Cardiac muscle cell (in vitro differentiated cells and primary cell): ENCODE results near the gene CDKN2D. TPM values are rescaled to one million over a fixed set of nuclear protein-coding genes. Genes with fewer than 3 reads are reported as not detected.
"Not testable (repeated sequence)": the region's sequence is repeated elsewhere in the genome, so short reads cannot be mapped to it uniquely, and the experiment has no call there.

Source experiments
- DNase-seq, 2 donors: peaks; one replicate each; pipeline versions ENCODE4 v3.0.0 to v3.0.0-alpha.2; 2010 to 2017; ENCODE audit warnings: low read depth in 1 of 2, low spot score in 1 of 2
- H3K27ac ChIP-seq: fragments of 200-600 bp; sonication (generic); 2 replicates; pipeline ENCODE4 v1.5.1; 2016
- H3K27me3 ChIP-seq: fragments of 200-600 bp; sonication (generic); 2 replicates; pipeline ENCODE4 v1.6.0; 2016; ENCODE audit warnings: control low read depth
- H3K36me3 ChIP-seq: fragments of 200-600 bp; sonication (generic); 2 replicates; pipeline ENCODE4 v1.5.1; 2016; ENCODE audit warnings: control low read depth
- H3K4me1 ChIP-seq: fragments of 200-600 bp; sonication (generic); 2 replicates; pipeline ENCODE4 v1.8.1; 2017; ENCODE audit warnings: low read depth, mild to moderate bottlenecking, mixed run types
- H3K4me3 ChIP-seq: fragments of 200-600 bp; sonication (generic); 2 replicates; pipeline ENCODE4 v1.5.1; 2016; ENCODE audit warnings: mild to moderate bottlenecking
- H3K9me3 ChIP-seq: fragments of 200-600 bp; sonication (generic); 2 replicates; pipeline ENCODE4 v1.5.1; 2017; ENCODE audit warnings: low read depth, mild to moderate bottlenecking, control low read depth
- CTCF ChIP-seq: IDR thresholded peaks from 2 replicates; pipeline ENCODE4 v1.5.1; 2012; ENCODE audit warnings: low read depth, mild to moderate bottlenecking, low read length
- polyA plus RNA-seq: library from polyadenylated mRNA; unstranded; fragments of >200 nt; fragmentation: Nextera tagmentation; extraction: Ambion mirVana; gene quantifications from 2 replicates; pipeline ENCODE4 v1.2.1, GENCODE V29; 2016
- total RNA-seq: library from RNA; depleted of rRNA; stranded (reverse); fragments of >200 nt; gene quantifications from 2 replicates; pipeline ENCODE4 v1.2.3, GENCODE V29; 2016

CDKN2D gene
- total and polyA plus RNA-seq, 2 experiments from 2014 or later: 15.3 to 17.6 TPM

DNA sequence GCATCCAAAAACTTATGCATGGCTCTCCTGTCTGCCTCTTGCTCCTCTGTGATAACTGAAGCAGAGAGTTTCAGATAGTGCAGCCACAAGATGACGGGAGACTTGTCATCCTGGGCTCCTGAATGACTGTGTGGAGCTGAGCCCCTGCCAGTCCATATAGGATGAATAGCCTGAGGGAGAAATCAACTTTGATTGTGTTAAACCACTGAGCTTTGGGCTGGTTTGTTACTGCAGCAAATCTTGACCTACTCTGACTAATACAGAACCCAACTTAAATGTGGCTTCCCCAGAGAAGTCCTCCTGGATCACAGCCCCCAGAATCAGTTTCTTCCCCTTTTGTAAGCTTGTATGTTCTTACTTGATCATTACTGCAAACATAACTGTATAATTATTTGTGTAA is 36.3 kb downstream of the CDKN2D start:
- no peaks in the 10 kb centered on the region for H3K27me3 ChIP-seq
- H3K4me3 ChIP-seq: no peak overlapping the region
- H3K27ac ChIP-seq: no peak overlapping the region
- no peak for TF ChIP-seq CTCF
- H3K36me3 ChIP-seq: no peaks in the 10 kb centered on the region
- H3K4me1 ChIP-seq: no peaks in the 10 kb centered on the region
- DNase-seq: no peak
- no peaks in the 10 kb centered on the region for H3K9me3 ChIP-seq

- not testable (repeated sequence) for DNase-seq, H3K27me3 ChIP-seq
These were observed 41.9 kb downstream of the CDKN2D start for GRCh38 chr19:10526887-10527286.

GRCh38 chr19:10525636-10526035 is 43.1 kb downstream of the CDKN2D start:
- Histone ChIP-seq H3K4me1 (no peaks in the 10 kb centered on the region), H3K36me3 (no peaks in the 10 kb centered on the region), H3K27me3 (no peaks in the 10 kb centered on the region), H3K4me3 (no peak overlapping the region), H3K9me3 (no peaks in the 10 kb centered on the region), H3K27ac (no peak overlapping the region)
- TF ChIP-seq CTCF: no peak
- no peak for DNase-seq

More at GRCh38 chr19:10526887-10527286, 41.9 kb downstream of the CDKN2D start:
- not testable (repeated sequence) for H3K27ac ChIP-seq, H3K4me1 ChIP-seq, H3K4me3 ChIP-seq, H3K9me3 ChIP-seq, H3K36me3 ChIP-seq

GRCh38 chr19:10523135-10523636 is 45.6 kb downstream of the CDKN2D start:
- no peaks in the 10 kb centered on the region for H3K36me3 ChIP-seq
- peaks cover 11% of the 10 kb centered on the region for H3K27me3 ChIP-seq
- no peak for TF ChIP-seq CTCF
- H3K4me1 ChIP-seq: no peaks in the 10 kb centered on the region
- DNase-seq: no peak
- no peaks in the 10 kb centered on the region for H3K9me3 ChIP-seq
- no peak overlapping the region for H3K27ac ChIP-seq
- H3K4me3 ChIP-seq: no peak overlapping the region

DNA sequence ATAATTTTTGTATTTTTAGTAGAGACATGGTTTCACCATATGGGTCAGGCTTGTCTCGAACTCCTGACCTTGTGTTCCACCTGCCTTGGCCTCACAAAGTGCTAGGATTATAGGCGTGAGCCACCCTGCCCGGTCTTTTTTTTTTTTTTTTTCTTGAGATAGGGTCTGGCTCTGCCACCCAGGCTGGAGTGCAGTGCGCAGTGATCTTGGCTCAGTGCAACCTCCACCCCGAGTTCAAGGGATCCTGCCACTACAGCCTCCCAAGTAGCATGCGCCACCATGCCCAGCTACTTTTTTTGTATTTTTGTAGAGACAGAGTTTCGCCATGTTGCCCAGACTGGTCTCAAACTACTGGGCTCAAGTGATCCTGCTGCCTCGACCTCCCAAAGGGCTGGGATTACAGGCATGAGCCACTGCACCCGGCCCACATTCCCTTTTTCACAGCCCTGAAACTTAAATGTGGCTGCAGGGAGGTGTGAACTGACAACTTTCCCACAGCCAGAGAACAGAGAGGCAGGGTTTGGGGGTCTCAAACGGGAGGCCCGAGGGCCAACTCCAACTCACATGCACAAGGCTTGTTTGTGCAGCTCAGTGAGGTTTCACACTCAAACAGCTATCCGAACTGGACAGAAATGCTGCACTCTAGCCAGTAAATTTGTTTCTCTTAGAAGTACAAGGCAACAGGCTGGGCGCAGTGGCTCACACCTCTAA is 47.2 kb downstream of the CDKN2D start:
- H3K27ac ChIP-seq: no peak overlapping the region
- no peak overlapping the region for H3K4me3 ChIP-seq
- TF ChIP-seq CTCF: no peak
- no peaks in the 10 kb centered on the region for H3K9me3 ChIP-seq
- no peaks in the 10 kb centered on the region for H3K4me1 ChIP-seq
- H3K36me3 ChIP-seq: no peaks in the 10 kb centered on the region
- DNase-seq: no peak
- H3K27me3 ChIP-seq: peaks cover 25% of the 10 kb centered on the region

DNA sequence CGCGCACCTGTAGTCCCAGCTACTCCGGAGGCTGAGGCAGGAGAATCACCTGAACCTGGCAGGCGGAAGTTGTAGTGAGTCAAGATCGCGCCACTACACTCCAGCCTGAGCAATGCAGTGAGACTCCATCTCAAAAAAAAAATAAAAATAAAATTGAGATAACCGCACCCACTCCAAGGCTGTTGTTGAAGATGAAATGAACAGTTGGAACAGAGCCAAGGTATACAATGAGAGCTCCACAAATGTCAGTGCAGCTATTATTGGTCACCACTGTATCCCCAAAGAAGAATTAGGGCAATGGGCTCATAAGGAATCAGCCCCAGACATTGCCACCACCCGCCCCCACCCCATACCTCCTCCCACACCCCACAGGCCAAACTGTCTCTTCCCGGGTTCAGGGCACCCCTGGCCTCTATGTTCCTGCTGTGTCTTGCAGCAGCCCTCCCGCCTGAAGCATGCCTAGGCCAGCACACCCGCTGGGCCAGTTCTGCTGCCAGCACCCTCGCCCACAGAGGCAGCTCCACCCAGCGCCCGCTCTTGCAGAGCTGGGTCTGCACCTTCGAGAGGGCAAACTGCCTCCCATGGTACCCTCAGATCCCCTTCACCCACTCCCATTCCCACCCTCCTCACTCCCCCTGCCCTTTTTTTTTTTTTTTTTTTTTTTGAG is 48.0 kb downstream of the CDKN2D start:
- Histone ChIP-seq H3K4me1 (no peaks in the 10 kb centered on the region), H3K27ac (no peak overlapping the region), H3K36me3 (no peaks in the 10 kb centered on the region), H3K9me3 (no peaks in the 10 kb centered on the region), H3K4me3 (no peak overlapping the region), H3K27me3 (peaks cover 33% of the 10 kb centered on the region)
- no peak for TF ChIP-seq CTCF
- DNase-seq: no peak
